ACC112 (cell line): Measurements from ENCODE around the gene C19orf38.

ENCODE experiments used
- H2AFZ ChIP-seq: fragments of 200-600 bp; sonication (generic); one replicate; pipeline ENCODE4 v1.6.0; 2017; ENCODE audit warnings: antibody characterized with exemption, low read length; ENCODE audit not compliant: unreplicated experiment
- H3K27ac ChIP-seq: fragments of 200-600 bp; sonication (generic); 2 replicates; pipeline ENCODE4 v1.5.1; 2014; ENCODE audit warnings: low read depth, mild to moderate bottlenecking, antibody characterized with exemption, low read length, moderate library complexity
- H3K27me3 ChIP-seq: fragments of 200-600 bp; sonication (generic); 2 replicates; pipeline ENCODE4 v1.6.1; 2014; ENCODE audit warnings: mild to moderate bottlenecking, antibody characterized with exemption, low read length, moderate library complexity, mixed read lengths; ENCODE audit not compliant: insufficient read depth
- H3K36me3 ChIP-seq: fragments of 200-600 bp; sonication (generic); 2 replicates; pipeline ENCODE4 v1.6.1; 2016; ENCODE audit warnings: mild to moderate bottlenecking, antibody characterized with exemption, low read length, moderate library complexity, mixed read lengths; ENCODE audit not compliant: insufficient read depth
- H3K4me1 ChIP-seq: fragments of 200-600 bp; sonication (generic); one replicate; pipeline ENCODE4 v1.6.1; 2016; ENCODE audit warnings: low read length, mixed read lengths; ENCODE audit not compliant: insufficient read depth, unreplicated experiment, control insufficient read depth
- H3K4me3 ChIP-seq: fragments of 200-600 bp; sonication (generic); 2 replicates; pipeline ENCODE4 v1.5.1; 2014; ENCODE audit warnings: mild to moderate bottlenecking, low read depth, low read length
- H3K79me2 ChIP-seq: fragments of 200-600 bp; sonication (generic); one replicate; pipeline ENCODE4 v1.6.0; 2016; ENCODE audit warnings: low read length; ENCODE audit not compliant: control insufficient read depth, unreplicated experiment, insufficient read depth

The C19orf38 gene

GRCh38 chr19:10912619-10913018 is 64.4 kb downstream of the C19orf38 start:
- no peak overlapping the region for H3K27ac ChIP-seq
- no peak overlapping the region for H3K4me3 ChIP-seq
- no peaks in the 10 kb centered on the region for H3K79me2 ChIP-seq
- H3K27me3 ChIP-seq: no peaks in the 10 kb centered on the region
- no peak overlapping the region for H2AFZ ChIP-seq
- H3K36me3 ChIP-seq: peaks cover 4% of the 10 kb centered on the region; the same call in 1 of the 2 replicates
- peaks cover 14% of the 10 kb centered on the region for H3K4me1 ChIP-seq

DNA sequence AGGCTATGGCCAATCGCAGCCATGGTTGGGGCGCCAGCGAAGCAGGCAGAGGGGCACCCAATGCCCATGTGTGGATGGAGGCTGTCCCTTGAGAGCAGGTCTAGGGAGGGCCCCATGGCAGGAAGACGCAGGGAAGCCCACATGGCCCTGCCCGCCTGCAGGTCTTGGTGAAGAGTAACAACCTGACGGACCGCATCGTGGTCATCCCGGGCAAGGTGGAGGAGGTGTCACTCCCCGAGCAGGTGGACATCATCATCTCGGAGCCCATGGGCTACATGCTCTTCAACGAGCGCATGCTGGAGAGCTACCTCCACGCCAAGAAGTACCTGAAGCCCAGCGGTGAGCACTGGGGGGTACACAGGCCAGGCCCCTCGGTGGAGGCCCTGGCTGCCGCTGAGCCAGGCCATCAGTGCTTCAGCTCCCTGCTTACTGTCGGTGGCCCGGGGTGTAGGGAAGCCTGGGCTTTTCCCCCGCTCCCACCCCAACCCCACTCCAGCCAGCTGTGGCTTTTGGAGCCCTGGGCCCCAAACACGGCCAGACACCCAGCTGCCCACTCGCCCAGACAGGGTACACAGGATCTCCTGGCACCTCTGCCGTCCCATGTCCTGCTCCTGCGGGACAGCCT is 65.6 kb downstream of the C19orf38 start:
- H3K79me2 ChIP-seq: no peaks in the 10 kb centered on the region
- H3K4me1 ChIP-seq: peaks cover 14% of the 10 kb centered on the region
- no peak overlapping the region for H3K4me3 ChIP-seq
- H2AFZ ChIP-seq: no peak overlapping the region
- H3K27ac ChIP-seq: no peak overlapping the region
- no peaks in the 10 kb centered on the region for H3K36me3 ChIP-seq
- no peaks in the 10 kb centered on the region for H3K27me3 ChIP-seq

GRCh38 chr19:10915130-10916091 is 67.2 kb downstream of the C19orf38 start:
- Histone ChIP-seq H3K36me3 (no peaks in the 10 kb centered on the region), H2AFZ (no peak overlapping the region), H3K79me2 (no peaks in the 10 kb centered on the region), H3K27ac (no peak overlapping the region), H3K27me3 (no peaks in the 10 kb centered on the region), H3K4me3 (no peak overlapping the region), H3K4me1 (peaks cover 14% of the 10 kb centered on the region)

- no peak overlapping the region for H3K27ac ChIP-seq
- no peak overlapping the region for H3K4me3 ChIP-seq
- no peaks in the 10 kb centered on the region for H3K79me2 ChIP-seq
- no peak overlapping the region for H2AFZ ChIP-seq
- H3K27me3 ChIP-seq: no peaks in the 10 kb centered on the region
- peaks cover 14% of the 10 kb centered on the region for H3K4me1 ChIP-seq
- no peaks in the 10 kb centered on the region for H3K36me3 ChIP-seq
Measured at GRCh38 chr19:10916602-10917001, 68.4 kb downstream of the C19orf38 start.

DNA sequence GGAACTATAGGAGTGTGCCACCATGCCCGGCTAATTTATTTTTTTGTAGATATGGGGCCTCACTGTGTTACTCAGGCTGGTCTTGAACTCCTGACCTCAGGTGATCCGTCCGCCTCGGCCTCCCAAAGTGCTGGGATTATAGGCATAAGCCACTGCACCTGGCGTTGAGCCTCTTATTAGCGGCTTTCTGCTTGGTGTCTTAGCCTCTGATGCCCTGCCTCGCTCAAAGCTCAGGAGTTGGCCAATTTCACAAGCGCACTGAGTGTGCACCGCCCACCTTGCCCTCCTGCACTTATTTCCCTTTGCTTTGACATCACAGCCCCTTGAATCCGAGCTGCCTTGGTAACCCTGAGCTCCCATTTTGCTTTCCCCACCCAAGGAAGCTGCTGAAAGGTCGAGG is 70.1 kb downstream of the C19orf38 start:
- H3K27me3 ChIP-seq: no peaks in the 10 kb centered on the region
- H3K27ac ChIP-seq: no peak overlapping the region
- peaks cover 14% of the 10 kb centered on the region for H3K4me1 ChIP-seq
- H3K79me2 ChIP-seq: no peaks in the 10 kb centered on the region
- H2AFZ ChIP-seq: no peak overlapping the region
- H3K36me3 ChIP-seq: no peaks in the 10 kb centered on the region
- H3K4me3 ChIP-seq: no peak overlapping the region
